ENCODE data around the gene TMC4.

DNA sequence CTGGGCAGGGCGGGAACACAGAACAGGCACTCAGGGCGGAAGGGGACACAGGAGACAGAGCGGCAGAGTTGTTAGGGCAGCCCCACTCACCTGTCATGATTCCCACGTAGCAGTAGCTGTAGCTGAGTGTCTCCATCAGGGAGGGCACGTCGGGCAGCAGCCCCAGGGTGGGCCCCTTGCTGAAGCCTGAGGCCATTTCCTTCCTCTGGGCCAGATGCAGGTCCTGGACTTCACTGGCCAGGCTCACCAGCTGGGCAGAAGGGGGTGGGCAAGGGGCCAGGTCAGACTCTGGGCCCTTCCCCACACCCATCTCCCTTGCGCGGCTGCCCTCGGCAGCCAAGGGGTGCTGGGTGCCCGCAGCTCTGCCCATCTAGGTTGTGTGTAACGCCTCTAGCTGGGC lies 10.5 kb upstream of the TMC4 start:
- TF ChIP-seq, protein P1, sequence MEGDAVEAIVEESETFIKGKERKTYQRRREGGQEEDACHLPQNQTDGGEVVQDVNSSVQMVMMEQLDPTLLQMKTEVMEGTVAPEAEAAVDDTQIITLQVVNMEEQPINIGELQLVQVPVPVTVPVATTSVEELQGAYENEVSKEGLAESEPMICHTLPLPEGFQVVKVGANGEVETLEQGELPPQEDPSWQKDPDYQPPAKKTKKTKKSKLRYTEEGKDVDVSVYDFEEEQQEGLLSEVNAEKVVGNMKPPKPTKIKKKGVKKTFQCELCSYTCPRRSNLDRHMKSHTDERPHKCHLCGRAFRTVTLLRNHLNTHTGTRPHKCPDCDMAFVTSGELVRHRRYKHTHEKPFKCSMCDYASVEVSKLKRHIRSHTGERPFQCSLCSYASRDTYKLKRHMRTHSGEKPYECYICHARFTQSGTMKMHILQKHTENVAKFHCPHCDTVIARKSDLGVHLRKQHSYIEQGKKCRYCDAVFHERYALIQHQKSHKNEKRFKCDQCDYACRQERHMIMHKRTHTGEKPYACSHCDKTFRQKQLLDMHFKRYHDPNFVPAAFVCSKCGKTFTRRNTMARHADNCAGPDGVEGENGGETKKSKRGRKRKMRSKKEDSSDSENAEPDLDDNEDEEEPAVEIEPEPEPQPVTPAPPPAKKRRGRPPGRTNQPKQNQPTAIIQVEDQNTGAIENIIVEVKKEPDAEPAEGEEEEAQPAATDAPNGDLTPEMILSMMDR (IDR thresholded peaks at IDR 0.05; ENCODE audit: low read depth, low read length, missing input control): no peak
- TF ChIP-seq, protein P2, sequence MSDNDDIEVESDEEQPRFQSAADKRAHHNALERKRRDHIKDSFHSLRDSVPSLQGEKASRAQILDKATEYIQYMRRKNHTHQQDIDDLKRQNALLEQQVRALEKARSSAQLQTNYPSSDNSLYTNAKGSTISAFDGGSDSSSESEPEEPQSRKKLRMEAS (IDR thresholded peaks at IDR 0.05): no peak
- TF ChIP-seq RAD21 (IDR thresholded peaks at IDR 0.05): no peak
- TF ChIP-seq, protein P3, sequence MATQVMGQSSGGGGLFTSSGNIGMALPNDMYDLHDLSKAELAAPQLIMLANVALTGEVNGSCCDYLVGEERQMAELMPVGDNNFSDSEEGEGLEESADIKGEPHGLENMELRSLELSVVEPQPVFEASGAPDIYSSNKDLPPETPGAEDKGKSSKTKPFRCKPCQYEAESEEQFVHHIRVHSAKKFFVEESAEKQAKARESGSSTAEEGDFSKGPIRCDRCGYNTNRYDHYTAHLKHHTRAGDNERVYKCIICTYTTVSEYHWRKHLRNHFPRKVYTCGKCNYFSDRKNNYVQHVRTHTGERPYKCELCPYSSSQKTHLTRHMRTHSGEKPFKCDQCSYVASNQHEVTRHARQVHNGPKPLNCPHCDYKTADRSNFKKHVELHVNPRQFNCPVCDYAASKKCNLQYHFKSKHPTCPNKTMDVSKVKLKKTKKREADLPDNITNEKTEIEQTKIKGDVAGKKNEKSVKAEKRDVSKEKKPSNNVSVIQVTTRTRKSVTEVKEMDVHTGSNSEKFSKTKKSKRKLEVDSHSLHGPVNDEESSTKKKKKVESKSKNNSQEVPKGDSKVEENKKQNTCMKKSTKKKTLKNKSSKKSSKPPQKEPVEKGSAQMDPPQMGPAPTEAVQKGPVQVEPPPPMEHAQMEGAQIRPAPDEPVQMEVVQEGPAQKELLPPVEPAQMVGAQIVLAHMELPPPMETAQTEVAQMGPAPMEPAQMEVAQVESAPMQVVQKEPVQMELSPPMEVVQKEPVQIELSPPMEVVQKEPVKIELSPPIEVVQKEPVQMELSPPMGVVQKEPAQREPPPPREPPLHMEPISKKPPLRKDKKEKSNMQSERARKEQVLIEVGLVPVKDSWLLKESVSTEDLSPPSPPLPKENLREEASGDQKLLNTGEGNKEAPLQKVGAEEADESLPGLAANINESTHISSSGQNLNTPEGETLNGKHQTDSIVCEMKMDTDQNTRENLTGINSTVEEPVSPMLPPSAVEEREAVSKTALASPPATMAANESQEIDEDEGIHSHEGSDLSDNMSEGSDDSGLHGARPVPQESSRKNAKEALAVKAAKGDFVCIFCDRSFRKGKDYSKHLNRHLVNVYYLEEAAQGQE (IDR thresholded peaks at IDR 0.05): no peak
- no peak for TF ChIP-seq JUND (IDR thresholded peaks at IDR 0.05)
- no peak for TF ChIP-seq TAF1 (conservative IDR thresholded peaks at IDR 0.05)
